NCI-H748 treated with DMSO at 0.1 percent for 48 hours (cell line): ENCODE data around the gene PCDHGA5.
"Not testable (repeated sequence)": the region's sequence is repeated elsewhere in the genome, so short reads cannot be mapped to it uniquely, and the experiment has no call there.

Experiments
- DNase-seq: peaks from one replicate; lab custom pipeline; 2025; lab: John Stamatoyannopoulos, UW

PCDHGA5 gene

GRCh38 chr5:141414548-141415274 lies 50.7 kb downstream of the PCDHGA5 start:
- DNase-seq, result not testable (repeated sequence)

GRCh38 chr5:141415275-141415618 lies 51.3 kb downstream of the PCDHGA5 start:
- DNase-seq, result not testable (repeated sequence)
